ENCODE measurements around the gene CBX6.

- TF ChIP-seq POLR2AphosphoS5 (IDR thresholded peaks at IDR 0.05; ENCODE audit: low read depth, low read length) (no peak), CTCF (IDR thresholded peaks at IDR 0.05) (no peak), REST (IDR thresholded peaks at IDR 0.05; ENCODE audit: insufficient read depth in 1 of 2, low read depth in 2 of 2, low read length in 1 of 2) (no peak), TCF7L2 (IDR thresholded peaks at IDR 0.05; ENCODE audit: low read depth, low read length) (no peak), SIN3A (IDR thresholded peaks at IDR 0.05; ENCODE audit: borderline replicate concordance, insufficient read depth, low read depth, low read length) (no peak)
These were observed 9.5 kb upstream of the CBX6 start for GRCh38 chr22:38881464-38881871.
